DMS53 treated with DMSO at 0.1 percent for 48 hours (cell line): ENCODE measurements around the gene MUC5AC.
"Not testable (repeated sequence)": the region's sequence is repeated elsewhere in the genome, so short reads cannot be mapped to it uniquely, and the experiment has no call there.

Experiments used
- DNase-seq: peaks from one replicate; lab custom pipeline; 2025; ENCODE audit not compliant: unreplicated experiment; lab: John Stamatoyannopoulos, UW

MUC5AC gene

DNA sequence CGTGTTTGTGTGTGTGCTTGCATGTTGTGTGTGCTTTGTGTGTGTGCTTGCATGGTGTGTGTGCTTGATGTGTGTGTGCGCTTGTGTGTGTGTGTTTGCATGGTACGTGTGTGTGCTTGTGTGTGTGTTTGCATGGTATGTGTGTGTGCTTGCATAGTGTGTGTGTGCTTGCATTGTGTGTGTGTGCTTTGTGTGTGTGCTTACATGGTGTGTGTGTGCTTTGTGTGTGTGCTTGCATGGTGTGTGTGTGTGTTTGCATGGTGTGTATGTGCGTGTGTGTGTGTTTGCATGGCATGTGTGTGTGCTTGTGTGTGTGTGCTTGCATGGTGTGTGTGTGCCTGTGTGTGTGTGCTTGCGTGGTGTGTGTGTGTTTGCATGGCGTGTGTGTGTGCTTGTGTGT lies 10.0 kb upstream of the MUC5AC start:
- no peak for DNase-seq

GRCh38 chr11:1148752-1149180 lies 9.0 kb upstream of the MUC5AC start:
- DNase-seq, result no peak

DNA sequence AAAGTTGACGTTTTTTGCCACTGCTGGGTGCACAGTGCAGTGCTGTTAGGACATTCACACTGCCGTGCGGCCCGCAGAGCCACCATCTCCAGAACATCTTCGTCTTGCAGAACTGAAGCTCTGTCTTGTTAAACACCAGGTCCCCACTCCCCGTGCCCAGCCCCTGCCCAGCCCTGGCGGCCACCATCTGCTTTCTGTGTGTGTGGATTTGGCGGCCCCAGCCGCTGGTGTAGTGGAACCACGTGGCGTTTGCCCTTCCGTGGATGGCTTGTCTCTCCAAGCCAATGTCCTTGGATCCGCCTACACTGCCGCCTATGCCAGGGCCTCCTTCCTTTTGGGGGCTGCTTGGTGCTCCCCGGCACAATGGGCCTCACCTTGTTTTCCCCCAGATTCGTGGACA lies 8.2 kb upstream of the MUC5AC start:
- no peak for DNase-seq

- no peak for DNase-seq
Measured at GRCh38 chr11:1150116-1150515, 7.6 kb upstream of the MUC5AC start.

GRCh38 chr11:1150769-1151365 lies 6.9 kb upstream of the MUC5AC start:
- no peak for DNase-seq

- DNase-seq, result no peak
Measured at GRCh38 chr11:1151366-1152315, 6.1 kb upstream of the MUC5AC start.

DNA sequence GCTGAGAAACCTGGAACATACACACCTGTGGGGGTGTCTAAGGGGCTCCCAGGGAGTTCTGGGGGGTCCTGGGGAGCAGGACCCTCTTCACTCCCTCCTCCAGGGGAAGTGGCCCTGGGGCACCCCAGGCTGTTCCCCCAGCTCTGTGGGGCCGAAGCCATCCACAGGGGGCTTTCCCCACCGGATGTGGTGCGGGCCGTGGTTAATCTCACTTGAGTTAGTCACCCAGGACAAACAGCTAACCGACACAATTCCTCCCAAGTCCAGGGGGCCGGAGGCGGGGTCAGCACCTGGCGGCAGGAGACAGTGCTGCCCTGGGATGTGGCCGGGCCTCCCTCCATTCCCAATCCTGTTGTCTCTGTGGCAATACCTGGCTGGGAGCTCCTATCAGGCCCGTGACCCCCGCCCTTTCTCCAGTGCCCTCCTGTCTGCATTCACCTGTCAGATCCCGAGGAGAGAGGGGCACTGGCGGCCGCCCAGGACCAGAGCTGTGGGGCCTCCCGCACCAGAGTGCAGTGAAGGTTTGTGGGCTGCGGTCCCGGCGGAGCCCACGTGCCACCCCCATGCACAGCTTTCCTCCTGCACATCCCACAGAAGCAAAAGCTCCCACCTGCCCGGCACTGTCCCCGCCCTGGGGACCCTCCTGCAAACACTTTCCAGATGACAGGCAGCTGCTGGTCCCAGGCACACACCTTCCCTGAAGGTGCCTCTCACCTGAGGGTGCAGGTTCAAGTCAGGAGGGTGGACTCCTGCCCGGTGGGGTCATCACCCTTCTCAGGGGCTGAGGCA lies 5.2 kb upstream of the MUC5AC start:
- no peak for DNase-seq

DNA sequence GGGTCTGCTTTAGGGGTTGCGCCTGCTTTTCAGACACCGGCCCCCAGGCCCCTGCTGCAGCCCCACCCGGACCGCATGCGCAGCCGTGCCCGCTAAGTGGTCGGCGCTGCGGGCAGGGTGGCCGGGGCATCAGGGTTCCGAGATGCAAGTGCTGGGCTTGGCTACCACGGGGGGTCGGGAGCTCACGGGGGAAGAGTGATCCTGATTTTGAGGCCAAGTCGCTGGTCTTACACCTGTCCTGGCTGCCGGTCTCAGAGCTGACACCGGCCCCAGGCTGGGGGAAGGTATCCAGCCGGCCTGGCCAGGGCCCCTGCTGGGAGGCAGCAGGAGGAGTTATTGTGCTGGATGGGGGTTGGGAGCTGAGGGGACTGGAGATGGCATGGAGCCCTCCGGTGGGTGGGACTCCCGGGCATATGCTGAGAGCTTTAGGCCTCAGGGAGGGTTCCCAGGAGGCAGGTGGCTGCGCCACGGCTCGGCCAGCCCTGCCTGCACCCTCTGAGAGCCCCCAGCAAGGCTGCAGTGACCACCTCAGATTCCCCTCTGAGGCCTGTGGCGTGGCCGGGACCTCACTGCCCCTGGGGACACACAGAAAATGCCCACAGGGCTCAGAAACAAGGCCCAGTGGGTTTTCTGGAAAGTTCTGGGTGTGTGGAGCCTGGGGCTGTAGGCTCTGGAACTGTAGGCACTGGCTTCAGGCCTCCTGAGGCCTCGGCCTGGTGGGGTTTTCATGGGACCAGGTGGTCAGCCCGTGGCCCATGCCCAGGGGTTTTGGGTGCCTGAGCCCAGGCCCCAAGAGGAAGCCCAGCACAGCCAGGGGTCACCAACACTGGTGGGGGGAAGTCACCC lies 4.4 kb upstream of the MUC5AC start:
- no peak for DNase-seq

GRCh38 chr11:1153951-1154493 lies 3.7 kb upstream of the MUC5AC start:
- DNase-seq, result no peak

- not testable (repeated sequence) for DNase-seq
Measured at GRCh38 chr11:1154656-1155055, 3.1 kb upstream of the MUC5AC start.

DNA sequence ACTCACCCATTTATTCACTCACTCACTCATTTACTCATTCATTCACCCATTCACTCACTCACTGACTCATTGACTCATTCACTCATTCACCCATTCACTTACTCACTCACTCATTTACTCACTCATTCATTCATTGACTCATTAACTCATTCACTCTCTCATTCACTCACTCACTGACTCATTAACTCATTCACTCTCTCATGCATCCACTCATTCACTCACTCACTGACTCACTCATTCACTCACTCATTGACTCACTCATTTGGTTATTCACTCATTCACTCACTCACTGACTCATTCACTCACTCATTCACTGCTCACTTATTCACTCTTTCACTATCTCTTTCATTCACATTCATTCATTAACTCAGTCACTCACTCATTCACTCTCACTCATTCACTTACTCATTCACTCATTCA lies 2.5 kb upstream of the MUC5AC start:
- DNase-seq, result no peak

- DNase-seq, result no peak
Measured at GRCh38 chr11:1156506-1157340, 1.0 kb upstream of the MUC5AC start.

GRCh38 chr11:1157341-1157644 lies 460 bp upstream of the MUC5AC start:
- DNase-seq, result no peak

GRCh38 chr11:1158681-1159487 lies 1.1 kb downstream of the MUC5AC start:
- no peak for DNase-seq

DNA sequence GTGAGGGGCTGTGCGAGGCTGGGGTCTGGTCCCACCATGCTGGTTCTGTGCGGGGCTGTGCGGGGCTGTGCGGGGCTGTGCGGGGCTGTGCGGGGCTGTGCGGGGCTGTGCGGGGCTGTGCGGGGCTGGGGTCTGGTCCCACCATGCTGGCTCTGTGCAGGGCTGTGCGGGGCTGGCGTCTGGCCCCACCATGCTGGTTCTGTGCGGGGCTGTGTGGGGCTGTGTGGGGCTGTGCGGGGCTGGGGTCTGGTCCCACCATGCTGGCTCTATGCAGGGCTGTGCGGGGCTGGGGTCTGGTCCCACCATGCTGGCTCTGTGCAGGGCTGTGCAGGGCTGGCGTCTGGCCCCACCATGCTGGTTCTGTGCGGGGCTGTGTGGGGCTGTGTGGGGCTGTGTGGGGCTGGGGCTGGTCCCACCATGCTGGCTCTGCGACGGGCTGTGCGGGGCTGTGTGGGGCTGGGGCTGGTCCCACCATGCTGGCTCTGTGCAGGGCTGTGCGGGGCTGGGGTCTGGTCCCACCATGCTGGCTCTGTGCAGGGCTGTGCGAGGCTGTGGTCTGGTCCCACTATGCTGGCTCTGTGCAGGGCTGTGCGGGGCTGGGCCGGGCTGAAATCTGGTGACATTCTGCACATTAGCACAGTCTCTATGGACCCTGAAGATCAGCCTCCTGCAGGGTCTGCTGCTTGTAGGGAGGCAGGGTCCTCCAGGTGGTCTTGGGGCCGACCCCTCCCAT lies 1.9 kb downstream of the MUC5AC start:
- not testable (repeated sequence) for DNase-seq

GRCh38 chr11:1160231-1161101 lies 2.7 kb downstream of the MUC5AC start:
- no peak for DNase-seq

DNA sequence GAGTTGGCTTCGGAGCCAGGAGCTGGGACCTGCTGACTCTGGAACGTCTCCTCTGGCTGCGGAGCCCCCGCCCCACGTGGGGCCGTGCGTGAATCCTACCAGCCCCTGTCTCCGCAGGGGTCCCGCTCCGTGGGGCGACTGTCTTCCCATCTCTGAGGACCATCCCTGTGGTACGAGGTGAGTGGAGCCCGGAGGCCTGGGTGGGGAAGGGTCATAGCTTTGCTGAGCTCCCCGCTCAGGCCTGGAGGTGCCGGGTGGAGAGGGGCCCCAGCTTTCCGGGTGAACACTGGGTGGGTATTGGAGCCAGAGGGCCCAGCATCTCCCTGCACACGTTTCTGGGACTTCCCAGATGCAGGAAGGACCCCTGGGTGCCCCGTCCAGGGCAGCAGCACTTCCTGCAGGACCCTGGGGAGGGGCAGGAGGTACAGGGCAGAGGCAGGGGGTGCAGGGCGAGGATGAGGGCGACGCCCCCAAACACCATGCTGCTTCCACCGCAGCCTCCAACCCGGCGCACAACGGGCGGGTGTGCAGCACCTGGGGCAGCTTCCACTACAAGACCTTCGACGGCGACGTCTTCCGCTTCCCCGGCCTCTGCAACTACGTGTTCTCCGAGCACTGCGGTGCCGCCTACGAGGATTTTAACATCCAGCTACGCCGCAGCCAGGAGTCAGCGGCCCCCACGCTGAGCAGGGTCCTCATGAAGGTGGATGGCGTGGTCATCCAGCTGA lies 3.8 kb downstream of the MUC5AC start:
- DNase-seq, result no peak
